B cell (primary cell): ENCODE measurements around the gene TMC2. TPM values are rescaled to one million over a fixed set of nuclear protein-coding genes. Genes with fewer than 3 reads are reported as not detected.

Source experiments
- ATAC-seq: fragments of 200-7000 bp; cut with Tn5 transposase; one replicate; pipeline ENCODE4 v1.10.0; 2021; ENCODE audit warnings: low read depth, mild to moderate bottlenecking, moderate number of reproducible peaks, moderate library complexity
- CTCF ChIA-PET: fragments of 350-600 bp; sonication (Branson Sonifier 250); formaldehyde crosslinking; loops from one replicate; lab custom pipeline; 2021; ENCODE audit warnings: antibody characterized with exemption, inconsistent platforms; lab: Charles Lee
- POLR2A ChIA-PET: fragments of 350-600 bp; sonication (Branson Sonifier 250); formaldehyde crosslinking; loops from one replicate; lab custom pipeline; 2021; ENCODE audit warnings: antibody characterized with exemption; lab: Charles Lee
- DNase-seq: peaks from one replicate; pipeline ENCODE4 v3.0.0; 2013
- H2AFZ ChIP-seq: 2 replicates; pipeline ENCODE4 v1.6.1; 2012; ENCODE audit warnings: mild to moderate bottlenecking, low read depth, low read length; ENCODE audit not compliant: insufficient read depth, poor library complexity, severe bottlenecking
- H3K27ac ChIP-seq, 2 donors: 1 replicate in 1 of 2; 2 replicates in 1 of 2; pipeline ENCODE4 v1.5.1; 2012 to 2013; ENCODE audit warnings: low read length in 2 of 2, mild to moderate bottlenecking in 2 of 2, moderate library complexity in 1 of 2
- H3K27me3 ChIP-seq, 4 experiments: fragments of 200-600 bp in 1 of 4; sonication (generic) in 1 of 4; replicated peaks in 1 of 4; 1 replicate in 2 of 4; 2 replicates in 2 of 4; pipeline versions ENCODE4 v1.6.1 to v1.7.0; 2013 to 2016; ENCODE audit warnings: low read length in 3 of 4, mild to moderate bottlenecking in 2 of 4, mixed read lengths in 1 of 4, moderate library complexity in 1 of 4; ENCODE audit not compliant: insufficient read depth in 4 of 4, control insufficient read depth in 3 of 4; ENCODE audit errors: control extremely low read depth in 1 of 4
- H3K36me3 ChIP-seq, 2 experiments: replicated peaks in 1 of 2; 1 replicate in 1 of 2; 2 replicates in 1 of 2; pipeline versions ENCODE4 v1.6.1 to v1.7.1; 2013; ENCODE audit warnings: low read length in 1 of 2; ENCODE audit not compliant: insufficient read depth in 2 of 2, control insufficient read depth in 1 of 2; ENCODE audit errors: control extremely low read depth in 1 of 2, extremely low read depth in 1 of 2
- H3K4me1 ChIP-seq, 2 donors: fragments of 200-600 bp in 1 of 2; sonication (generic) in 1 of 2; 1 replicate in 1 of 2; 2 replicates in 1 of 2; pipeline versions ENCODE4 v1.5.1 to v1.6.1; 2013 to 2017; ENCODE audit warnings: low read length in 2 of 2; ENCODE audit not compliant: control insufficient read depth in 2 of 2, insufficient read depth in 2 of 2
- H3K4me2 ChIP-seq: replicated peaks from 2 replicates; pipeline ENCODE3; 2012; ENCODE audit warnings: mild to moderate bottlenecking, low read depth, low read length; ENCODE audit not compliant: poor library complexity, severe bottlenecking
- H3K4me3 ChIP-seq, 5 experiments: fragments of 200-600 bp in 1 of 5; sonication (generic) in 1 of 5; 1 replicate in 3 of 5; 2 replicates in 2 of 5; pipeline versions ENCODE4 v1.5.1 to v1.7.0; 2011 to 2016; ENCODE audit warnings: low read length in 4 of 5, mild to moderate bottlenecking in 4 of 5, low read depth in 2 of 5, control low read depth in 1 of 5, moderate library complexity in 1 of 5; ENCODE audit not compliant: insufficient read depth in 1 of 5; ENCODE audit errors: control extremely low read depth in 1 of 5, extremely low read depth in 1 of 5
- H3K79me2 ChIP-seq: fragments of 200-600 bp; sonication (generic); one replicate; pipeline ENCODE4 v1.6.0; 2016; ENCODE audit warnings: low read length; ENCODE audit not compliant: control insufficient read depth, insufficient read depth
- H3K9ac ChIP-seq: fragments of 200-600 bp; sonication (generic); 2 replicates; pipeline ENCODE4 v1.6.1; 2017; ENCODE audit warnings: mild to moderate bottlenecking, low read length, moderate library complexity
- H3K9me3 ChIP-seq, 3 donors: one replicate each; pipeline versions ENCODE4 v1.6.1 to v1.7.1; 2013; ENCODE audit warnings: low read length in 2 of 3; ENCODE audit not compliant: control insufficient read depth in 2 of 3, insufficient read depth in 1 of 3; ENCODE audit errors: control extremely low read depth in 1 of 3
- H4K20me1 ChIP-seq: 2 replicates; pipeline ENCODE4 v1.6.0; 2012; ENCODE audit warnings: mild to moderate bottlenecking, low read length; ENCODE audit not compliant: insufficient read depth, control insufficient read depth, poor library complexity, severe bottlenecking
- H3K27ac Mint-ChIP-seq: one replicate; pipeline ENCODE4 v1.8.0; 2021; ENCODE audit warnings: mixed read lengths
- H3K27me3 Mint-ChIP-seq: one replicate; pipeline ENCODE4 v1.8.0; 2021; ENCODE audit warnings: mixed read lengths
- H3K4me1 Mint-ChIP-seq: one replicate; pipeline ENCODE4 v1.8.0; 2021; ENCODE audit warnings: mixed read lengths
- H3K4me3 Mint-ChIP-seq: one replicate; pipeline ENCODE4 v1.8.0; 2021; ENCODE audit warnings: mixed read lengths
- H3K9me3 Mint-ChIP-seq: one replicate; pipeline ENCODE4 v1.8.0; 2022; ENCODE audit warnings: mixed read lengths; ENCODE audit not compliant: insufficient read depth
- EZH2 ChIP-seq: IDR thresholded peaks from 2 replicates; pipeline ENCODE4 v1.6.1; 2012; ENCODE audit warnings: borderline replicate concordance, low read depth, mild to moderate bottlenecking, moderate library complexity, low read length; ENCODE audit not compliant: insufficient read depth, poor library complexity, severe bottlenecking
- WGBS: methylation state at CpG from one replicate; pipeline ENCODE4 v1.1.5; 2013; ENCODE audit warnings: missing lambda C conversion rate; ENCODE audit not compliant: insufficient coverage; 5-methylcytosine and 5-hydroxymethylcytosine counted together
- intact Hi-C: fragments of 100-400 bp; cut with micrococcal nuclease; formaldehyde crosslinking; loops from one replicate; pipeline ENCODE4 v1.10.0; 2022
- polyA plus RNA-seq: library from polyadenylated mRNA; depleted of rRNA; stranded (reverse); fragments of >200 nt; gene quantifications from 2 replicates; pipeline ENCODE4 v1.2.3, GENCODE V29; 2012
- total RNA-seq, 2 donors: library from RNA; stranded (reverse); fragments of 120-200 nt in 1 of 2; gene quantifications; 1 replicate in 1 of 2; 2 replicates in 1 of 2; pipeline versions ENCODE4 v1.2.3 to v1.2.4, GENCODE V29; 2013 to 2022
- TF ChIP-seq, protein P1 (sequence below): fragments of 200-600 bp; IDR thresholded peaks from one replicate; pipeline ENCODE4 v1.8.0; 2022; ENCODE audit warnings: antibody characterized with exemption, mild to moderate bottlenecking

TMC2 gene
- total and polyA plus RNA-seq, 2 donors (not counting 1 experiment from before 2014, with no cell fraction given): not detected

DNA sequence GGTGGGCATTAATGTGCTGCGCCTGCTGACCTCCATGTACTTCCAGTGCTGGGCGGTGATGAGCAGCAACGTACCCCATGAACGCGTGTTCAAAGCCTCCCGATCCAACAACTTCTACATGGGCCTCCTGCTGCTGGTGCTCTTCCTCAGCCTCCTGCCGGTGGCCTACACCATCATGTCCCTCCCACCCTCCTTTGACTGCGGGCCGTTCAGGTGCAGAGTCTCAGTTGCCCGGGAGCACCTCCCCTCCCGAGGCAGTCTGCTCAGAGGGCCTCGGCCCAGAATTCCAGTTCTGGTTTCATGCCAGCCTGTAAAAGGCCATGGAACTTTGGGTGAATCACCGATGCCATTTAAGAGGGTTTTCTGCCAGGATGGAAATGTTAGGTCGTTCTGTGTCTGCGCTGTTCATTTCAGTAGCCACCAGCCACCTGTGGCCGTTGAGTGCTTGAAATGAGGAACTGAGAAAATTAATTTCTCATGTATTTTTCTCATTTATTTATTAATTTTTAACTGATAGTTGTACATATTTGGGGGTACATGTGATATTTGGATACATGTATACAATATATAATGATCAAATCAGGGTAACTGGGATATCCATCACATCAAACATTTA, 80.8 kb downstream of the TMC2 start:
- POLR2A ChIA-PET: no interaction called here
- no peak overlapping the region for H3K9ac ChIP-seq
- Mint-ChIP-seq H3K4me3 (no peak overlapping the region), H3K4me1 (peaks cover 15% of the 10 kb centered on the region), H3K27me3 (peaks cover 43% of the 10 kb centered on the region), H3K9me3 (no peaks in the 10 kb centered on the region), H3K27ac (no peak overlapping the region)
- TF ChIP-seq, protein P1, sequence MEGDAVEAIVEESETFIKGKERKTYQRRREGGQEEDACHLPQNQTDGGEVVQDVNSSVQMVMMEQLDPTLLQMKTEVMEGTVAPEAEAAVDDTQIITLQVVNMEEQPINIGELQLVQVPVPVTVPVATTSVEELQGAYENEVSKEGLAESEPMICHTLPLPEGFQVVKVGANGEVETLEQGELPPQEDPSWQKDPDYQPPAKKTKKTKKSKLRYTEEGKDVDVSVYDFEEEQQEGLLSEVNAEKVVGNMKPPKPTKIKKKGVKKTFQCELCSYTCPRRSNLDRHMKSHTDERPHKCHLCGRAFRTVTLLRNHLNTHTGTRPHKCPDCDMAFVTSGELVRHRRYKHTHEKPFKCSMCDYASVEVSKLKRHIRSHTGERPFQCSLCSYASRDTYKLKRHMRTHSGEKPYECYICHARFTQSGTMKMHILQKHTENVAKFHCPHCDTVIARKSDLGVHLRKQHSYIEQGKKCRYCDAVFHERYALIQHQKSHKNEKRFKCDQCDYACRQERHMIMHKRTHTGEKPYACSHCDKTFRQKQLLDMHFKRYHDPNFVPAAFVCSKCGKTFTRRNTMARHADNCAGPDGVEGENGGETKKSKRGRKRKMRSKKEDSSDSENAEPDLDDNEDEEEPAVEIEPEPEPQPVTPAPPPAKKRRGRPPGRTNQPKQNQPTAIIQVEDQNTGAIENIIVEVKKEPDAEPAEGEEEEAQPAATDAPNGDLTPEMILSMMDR: no peak
- TF ChIP-seq EZH2: no peak
- DNase-seq (peak; percentile 9), ATAC-seq (no peak)
- intact Hi-C loops: no loop called here
- no peaks in the 10 kb centered on the region for H3K79me2 ChIP-seq
- peaks cover 5 to 9% of the 10 kb centered on the region in 2 donors for H3K4me1 ChIP-seq
- H3K27me3 ChIP-seq: peaks cover 0 to 26% (median 3%) of the 10 kb centered on the region in 4 experiments
- H3K4me2 ChIP-seq: no peak overlapping the region
- H3K27ac ChIP-seq: no peak overlapping the region
- no peak overlapping the region for H3K4me3 ChIP-seq
- 73% methylated on average over 11 of the region's 16 CpGs for WGBS
- H4K20me1 ChIP-seq: no peaks in the 10 kb centered on the region
- H3K36me3 ChIP-seq: no peaks in the 10 kb centered on the region
- H3K9me3 ChIP-seq: peaks cover 0 to 8% (median 1%) of the 10 kb centered on the region in 3 donors
- CTCF ChIA-PET: no interaction called here
- H2AFZ ChIP-seq: no peak overlapping the region

DNA sequence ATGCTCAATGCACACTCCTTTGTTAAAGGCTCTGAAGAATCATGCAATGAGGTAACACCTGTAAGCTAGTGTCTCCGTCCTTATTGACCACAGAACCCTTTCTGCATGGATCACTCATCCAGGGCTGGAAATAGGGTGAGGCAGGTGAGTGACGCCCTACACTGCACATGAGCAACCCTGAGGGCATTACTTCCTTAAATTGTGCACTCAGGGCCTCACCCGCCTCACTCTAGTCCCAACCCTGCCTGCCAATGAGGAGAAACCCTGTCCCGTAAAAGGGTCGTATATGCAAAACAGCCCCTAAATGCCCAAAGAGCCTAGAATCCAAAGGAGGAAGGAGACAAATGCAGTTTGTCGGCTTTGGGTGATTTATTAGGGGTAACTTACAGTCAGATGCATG, 82.4 kb downstream of the TMC2 start:
- H3K27me3 ChIP-seq: peaks cover 0 to 24% (median 1%) of the 10 kb centered on the region in 4 experiments
- Mint-ChIP-seq H3K4me3 (no peak overlapping the region), H3K27me3 (peaks cover 41% of the 10 kb centered on the region), H3K4me1 (peaks cover 15% of the 10 kb centered on the region), H3K27ac (no peak overlapping the region), H3K9me3 (no peaks in the 10 kb centered on the region)
- no peak overlapping the region for H3K9ac ChIP-seq
- ATAC-seq: no peak
- CTCF ChIA-PET: no interaction called here
- DNase-seq: no peak
- TF ChIP-seq, protein P1: no peak
- TF ChIP-seq EZH2: no peak
- no peak overlapping the region for H3K27ac ChIP-seq
- POLR2A ChIA-PET: no interaction called here
- WGBS: no CpG with 5 or more reads among the region's 6 CpGs
- peaks cover 5 to 9% of the 10 kb centered on the region in 2 donors for H3K4me1 ChIP-seq
- H4K20me1 ChIP-seq: no peaks in the 10 kb centered on the region
- H3K4me3 ChIP-seq: no peak overlapping the region
- H3K79me2 ChIP-seq: no peaks in the 10 kb centered on the region
- intact Hi-C loops: no loop called here
- H2AFZ ChIP-seq: no peak overlapping the region
- no peak overlapping the region for H3K4me2 ChIP-seq
- peaks cover 0 to 8% (median 1%) of the 10 kb centered on the region in 3 donors for H3K9me3 ChIP-seq
- no peaks in the 10 kb centered on the region for H3K36me3 ChIP-seq
